H1 (cell line): ENCODE data around the gene APOL1. TPM values are rescaled to one million over a fixed set of nuclear protein-coding genes. Genes with fewer than 3 reads are reported as not detected.

Experiments
- CTCF ChIA-PET: fragments of 300-600 bp; sonication (Branson Sonifier 250); formaldehyde crosslinking; loops from one replicate; lab custom pipeline; 2021; ENCODE audit not compliant: partially characterized antibody; lab: Charles Lee
- POLR2A ChIA-PET: fragments of 300-600 bp; sonication (Branson Sonifier 250); formaldehyde crosslinking; loops from one replicate; lab custom pipeline; 2021; ENCODE audit warnings: inconsistent platforms; ENCODE audit not compliant: partially characterized antibody; lab: Charles Lee
- DNase-seq, 2 experiments: peaks; one replicate each; pipeline versions ENCODE4 v3.0.0 to v3.0.0-alpha.2; 2010 to 2022; ENCODE audit warnings: low spot score in 2 of 2, low read depth in 1 of 2, mixed read lengths in 1 of 2
- FAIRE-seq: peaks from 2 replicates; lab custom pipeline; 2011; peaks lifted over from hg19 to GRCh38; lab: Jason Lieb, UNC
- H2AFZ ChIP-seq: 2 replicates; pipeline ENCODE4 v1.8.1; 2012; ENCODE audit warnings: low read length, inconsistent platforms
- H2AK5ac ChIP-seq: 2 replicates; pipeline ENCODE4 v1.6.1; 2013; ENCODE audit warnings: low read depth, low read length
- H2BK120ac ChIP-seq: replicated peaks from 2 replicates; pipeline ENCODE3; 2013; ENCODE audit warnings: low read depth, low read length, inconsistent platforms
- H2BK12ac ChIP-seq: 2 replicates; pipeline ENCODE4 v1.6.1; 2013; ENCODE audit warnings: low read depth, low read length
- H2BK15ac ChIP-seq: 2 replicates; pipeline ENCODE4 v1.6.1; 2013; ENCODE audit warnings: low read length
- H2BK20ac ChIP-seq: 2 replicates; pipeline ENCODE4 v1.6.1; 2013; ENCODE audit warnings: low read length
- H2BK5ac ChIP-seq: 2 replicates; pipeline ENCODE4 v1.6.1; 2013; ENCODE audit warnings: low read depth, low read length
- H3K14ac ChIP-seq: 2 replicates; pipeline ENCODE4 v1.6.1; 2013; ENCODE audit warnings: inconsistent platforms; ENCODE audit not compliant: insufficient read length
- H3K18ac ChIP-seq: 2 replicates; pipeline ENCODE4 v1.6.1; 2013; ENCODE audit warnings: low read length; ENCODE audit errors: extremely low read depth
- H3K23ac ChIP-seq: 2 replicates; pipeline ENCODE4 v1.6.1; 2013; ENCODE audit warnings: inconsistent platforms; ENCODE audit not compliant: insufficient read length
- H3K23me2 ChIP-seq: 2 replicates; pipeline ENCODE4 v1.6.1; 2013; ENCODE audit warnings: low read depth, low read length
- H3K27ac ChIP-seq: 2 replicates; pipeline ENCODE4 v1.6.1; 2011; ENCODE audit warnings: low read depth, low read length, inconsistent platforms
- H3K27me3 ChIP-seq, 4 experiments: replicated peaks in 1 of 4; 1 replicate in 1 of 4; 2 replicates in 3 of 4; pipeline versions ENCODE4 v1.6.1 to v1.8.1; 2011 to 2013; ENCODE audit warnings: low read length in 3 of 4, mild to moderate bottlenecking in 3 of 4, inconsistent platforms in 2 of 4, mixed read lengths in 2 of 4, moderate library complexity in 1 of 4; ENCODE audit not compliant: control insufficient read depth in 3 of 4, insufficient read depth in 3 of 4; ENCODE audit errors: extremely low read depth in 1 of 4
- H3K36me3 ChIP-seq, 4 experiments: 2 replicates each; pipeline versions ENCODE4 v1.6.1 to v1.8.1; 2011 to 2013; ENCODE audit warnings: mild to moderate bottlenecking in 4 of 4, low read length in 3 of 4, moderate library complexity in 2 of 4, control low read depth in 1 of 4, inconsistent platforms in 1 of 4; ENCODE audit not compliant: insufficient read depth in 4 of 4, control insufficient read depth in 2 of 4
- H3K4ac ChIP-seq: replicated peaks from 2 replicates; pipeline ENCODE3; 2013; ENCODE audit warnings: low read length, low read depth, mixed read lengths, inconsistent platforms; ENCODE audit not compliant: insufficient read length
- H3K4me1 ChIP-seq, 4 experiments: replicated peaks in 1 of 4; 1 replicate in 1 of 4; 2 replicates in 3 of 4; pipeline versions ENCODE4 v1.6.1 to v1.8.1; 2011 to 2013; ENCODE audit warnings: low read length in 3 of 4, inconsistent platforms in 2 of 4, mixed read lengths in 1 of 4; ENCODE audit not compliant: insufficient read depth in 4 of 4, control insufficient read depth in 3 of 4
- H3K4me2 ChIP-seq, 2 experiments: 2 replicates each; pipeline versions ENCODE4 v1.6.1 to v1.8.1; 2011 to 2013; ENCODE audit warnings: low read depth in 2 of 2, low read length in 2 of 2, control low read depth in 1 of 2, inconsistent platforms in 1 of 2, mild to moderate bottlenecking in 1 of 2; ENCODE audit not compliant: insufficient read depth in 1 of 2
- H3K4me3 ChIP-seq, 4 experiments: fragments of 200-600, 300-600 bp in 1 of 4; sonication (generic), shearing (Covaris generic), sonication (Bioruptor Twin) in 1 of 4; 2 replicates each; pipeline versions ENCODE4 v1.5.1 to v1.8.1; 2011 to 2016; ENCODE audit warnings: low read length in 4 of 4, low read depth in 3 of 4, control low read depth in 2 of 4, inconsistent platforms in 2 of 4, mild to moderate bottlenecking in 2 of 4, mixed read lengths in 1 of 4, moderate library complexity in 1 of 4; ENCODE audit not compliant: insufficient read depth in 2 of 4; ENCODE audit errors: extremely low read depth in 1 of 4
- H3K56ac ChIP-seq: replicated peaks from 2 replicates; pipeline ENCODE3; 2013; ENCODE audit warnings: low read depth, mild to moderate bottlenecking, mixed read lengths, low read length, inconsistent platforms; ENCODE audit not compliant: insufficient read length
- H3K79me1 ChIP-seq: 2 replicates; pipeline ENCODE4 v1.6.1; 2013; ENCODE audit warnings: low read depth, low read length, control low read depth
- H3K79me2 ChIP-seq, 2 experiments: 2 replicates each; pipeline versions ENCODE4 v1.6.1 to v1.8.1; 2012 to 2013; ENCODE audit warnings: low read length in 2 of 2, mild to moderate bottlenecking in 2 of 2, inconsistent platforms in 1 of 2; ENCODE audit not compliant: insufficient read depth in 2 of 2, control insufficient read depth in 1 of 2
- H3K9ac ChIP-seq, 4 experiments: replicated peaks in 1 of 4; 1 replicate in 1 of 4; 2 replicates in 3 of 4; pipeline versions ENCODE4 v1.6.1 to v1.8.1; 2011 to 2013; ENCODE audit warnings: low read depth in 3 of 4, low read length in 3 of 4, control low read depth in 2 of 4, mild to moderate bottlenecking in 2 of 4, moderate library complexity in 2 of 4, inconsistent platforms in 1 of 4; ENCODE audit errors: extremely low read depth in 1 of 4
- H3K9me3 ChIP-seq, 2 experiments: 2 replicates each; pipeline versions ENCODE4 v1.6.1 to v1.8.1; 2012 to 2013; ENCODE audit warnings: mild to moderate bottlenecking in 2 of 2, moderate library complexity in 2 of 2, control low read depth in 1 of 2, inconsistent platforms in 1 of 2, low read depth in 1 of 2, low read length in 1 of 2, mixed read lengths in 1 of 2; ENCODE audit not compliant: insufficient read depth in 2 of 2
- H4K20me1 ChIP-seq, 2 experiments: replicated peaks in 1 of 2; 2 replicates each; pipeline versions ENCODE3 to v1.8.1; 2011 to 2013; ENCODE audit warnings: inconsistent platforms in 2 of 2, low read length in 2 of 2, mild to moderate bottlenecking in 1 of 2; ENCODE audit not compliant: insufficient read depth in 2 of 2, control insufficient read depth in 1 of 2
- H4K5ac ChIP-seq: 2 replicates; pipeline ENCODE4 v1.6.1; 2013; ENCODE audit warnings: low read length, low read depth, mixed read lengths, inconsistent platforms; ENCODE audit not compliant: insufficient read length
- H4K8ac ChIP-seq: 2 replicates; pipeline ENCODE4 v1.8.0; 2013; ENCODE audit warnings: mild to moderate bottlenecking, moderate library complexity, low read length, inconsistent platforms; ENCODE audit not compliant: insufficient read depth; ENCODE audit errors: extremely low read depth
- H4K91ac ChIP-seq: replicated peaks from 2 replicates; pipeline ENCODE3; 2013; ENCODE audit warnings: low read length, mixed read lengths, inconsistent platforms; ENCODE audit not compliant: insufficient read length
- ATF3 ChIP-seq: IDR thresholded peaks from 2 replicates; pipeline ENCODE4 v1.6.1; 2011; ENCODE audit warnings: low read depth, mild to moderate bottlenecking, low read length; ENCODE audit not compliant: insufficient read depth
- CTCF ChIP-seq, 3 experiments: IDR thresholded peaks; 1 replicate in 2 of 3; 2 replicates in 1 of 3; pipeline versions ENCODE4 v1.5.1 to v1.6.1; 2011; ENCODE audit warnings: low read length in 3 of 3, mild to moderate bottlenecking in 3 of 3, inconsistent platforms in 2 of 3, low read depth in 1 of 3, moderate library complexity in 1 of 3; ENCODE audit not compliant: insufficient read depth in 1 of 3; ENCODE audit errors: control extremely low read depth in 1 of 3
- EZH2 ChIP-seq: fragments of 200-600 bp; sonication (generic); IDR thresholded peaks from 2 replicates; pipeline ENCODE4 v1.7.1; 2012; ENCODE audit warnings: low read depth, mild to moderate bottlenecking, moderate library complexity, low read length, inconsistent platforms; ENCODE audit not compliant: severe bottlenecking
- GABPA ChIP-seq: IDR thresholded peaks from 2 replicates; pipeline ENCODE4 v1.6.1; 2011; ENCODE audit warnings: mild to moderate bottlenecking, low read length, moderate library complexity, borderline replicate concordance; ENCODE audit not compliant: insufficient read depth
- NRF1 ChIP-seq: IDR thresholded peaks from 2 replicates; pipeline ENCODE4 v1.6.1; 2011; ENCODE audit warnings: mild to moderate bottlenecking, low read depth, low read length, improper control_type of control experiment
- RXRA ChIP-seq: IDR thresholded peaks from 2 replicates; pipeline ENCODE4 v1.6.1; 2011; ENCODE audit warnings: low read depth, mild to moderate bottlenecking, low read length, moderate library complexity; ENCODE audit not compliant: insufficient read depth
- SRF ChIP-seq: IDR thresholded peaks from 2 replicates; pipeline ENCODE4 v1.6.1; 2011; ENCODE audit warnings: mild to moderate bottlenecking, low read depth, low read length, moderate library complexity
- TAF7 ChIP-seq: optimal IDR thresholded peaks from 2 replicates; pipeline ENCODE3; 2011; ENCODE audit warnings: low read depth, mild to moderate bottlenecking, inconsistent platforms, low read length, moderate library complexity, borderline replicate concordance
- TCF12 ChIP-seq: IDR thresholded peaks from 2 replicates; pipeline ENCODE4 v1.6.1; 2011; ENCODE audit warnings: low read depth, mild to moderate bottlenecking, low read length
- WGBS, 2 experiments: shearing (Covaris generic) in 1 of 2; methylation state at CpG; one replicate each; pipeline versions ENCODE4 v1.1.6 to v1.1.7; 2013 to 2015; ENCODE audit warnings: low lambda C conversion rate in 2 of 2, mixed read lengths in 2 of 2, inconsistent platforms in 1 of 2, low coverage in 1 of 2, missing lambda C conversion rate in 1 of 2; ENCODE audit not compliant: insufficient replicate concordance in 2 of 2, insufficient coverage in 1 of 2, insufficient read length in 1 of 2; ENCODE audit errors: extremely low coverage in 1 of 2, missing lambda C conversion rate in 1 of 2; 5-methylcytosine and 5-hydroxymethylcytosine counted together
- polyA plus RNA-seq, 7 experiments: library from polyadenylated mRNA; depleted of rRNA in 3 of 7; stranded (reverse) in 5 of 7; unstranded in 2 of 7; fragments of >200 nt in 5 of 7; fragments of 200-250 nt in 2 of 7; gene quantifications; 1 replicate in 5 of 7; 2 replicates in 1 of 7; 4 replicates in 1 of 7; pipeline versions ENCODE4 v1.2.1 to v1.2.3, GENCODE V29; 2011 to 2013; ENCODE audit warnings: missing spikeins in 2 of 7, mixed read lengths in 2 of 7
- total RNA-seq: library from RNA; stranded (reverse); fragmentation: NEBNext Ultra II Directional; extraction: Animal tissue kit (Norgen Biotek cat#: 25700); gene quantifications from 2 replicates; pipeline ENCODE4 v1.2.1, GENCODE V29; 2021
- TF ChIP-seq, protein P1 (sequence below): IDR thresholded peaks from 2 replicates; pipeline ENCODE4 v1.6.1; 2012; ENCODE audit warnings: inconsistent platforms

Gene APOL1
- total and polyA plus RNA-seq, 2 of the 8 experiments (the other 6 are each of a cell fraction or from before 2014, with no cell fraction given), result not detected

DNA sequence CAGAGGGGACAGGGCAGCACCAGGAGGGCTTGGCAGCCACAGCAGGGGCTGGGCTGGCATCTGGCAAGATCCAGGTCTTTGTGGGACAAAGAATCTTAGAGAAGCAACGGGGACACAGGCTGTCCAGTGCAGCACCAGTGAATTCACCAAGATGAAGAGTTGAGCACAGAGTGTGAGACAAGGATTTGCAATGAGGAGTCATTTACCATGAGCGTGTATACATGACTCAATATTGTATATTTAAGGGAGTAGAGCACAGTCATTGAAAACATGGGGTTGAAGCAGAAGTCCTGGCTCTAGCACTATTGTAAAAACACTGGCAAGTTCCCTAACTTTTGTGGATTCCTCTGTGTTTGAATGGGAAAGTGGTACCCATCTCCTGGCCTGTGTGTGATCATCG lies 3.5 kb downstream of the APOL1 start:
- Histone ChIP-seq H3K27me3 (no peaks in the 10 kb centered on the region; a peak in 1 of 7 replicates), H3K14ac (no peak overlapping the region), H2AFZ (no peak overlapping the region), H3K9ac (no peak overlapping the region), H2BK15ac (no peak overlapping the region), H2BK5ac (no peak overlapping the region), H3K4me3 (no peak overlapping the region), H3K23me2 (no peaks in the 10 kb centered on the region), H4K91ac (no peak overlapping the region), H4K8ac (no peak overlapping the region), H2BK120ac (no peak overlapping the region), H2AK5ac (no peak overlapping the region), H3K36me3 (no peaks in the 10 kb centered on the region), H3K79me1 (no peaks in the 10 kb centered on the region), H3K4me1 (peaks cover 7 to 15% (median 10%) of the 10 kb centered on the region in 4 experiments), H3K18ac (no peak overlapping the region), H3K4ac (no peak overlapping the region), H3K9me3 (no peaks in the 10 kb centered on the region), H4K5ac (no peak overlapping the region), H3K23ac (no peak overlapping the region), H3K27ac (no peak overlapping the region), H2BK12ac (no peak overlapping the region), H3K79me2 (no peaks in the 10 kb centered on the region), H3K56ac (no peak overlapping the region), H3K4me2 (no peak overlapping the region), H2BK20ac (no peak overlapping the region), H4K20me1 (no peaks in the 10 kb centered on the region)
- FAIRE-seq (no peak), DNase-seq (no peak)
- POLR2A ChIA-PET, result no interaction called here
- CTCF ChIA-PET, result interaction anchor here (0.9 to 1.5 kb wide), 2 partner anchors 21 to 112 kb away, joined by 4 to 5 read pairs; no protein-coding TSS in a partner anchor
- TF ChIP-seq SRF (no peak), EZH2 (no peak), ATF3 (no peak), TAF7 (no peak), CTCF (IDR thresholded peaks at IDR 0.05; ENCODE audit: control extremely low read depth in 1 of 3, insufficient read depth in 1 of 3, low read depth in 1 of 3, low read length in 3 of 3) (no peak), TCF12 (no peak), RXRA (no peak), GABPA (no peak), NRF1 (no peak)
- TF ChIP-seq, protein P1, sequence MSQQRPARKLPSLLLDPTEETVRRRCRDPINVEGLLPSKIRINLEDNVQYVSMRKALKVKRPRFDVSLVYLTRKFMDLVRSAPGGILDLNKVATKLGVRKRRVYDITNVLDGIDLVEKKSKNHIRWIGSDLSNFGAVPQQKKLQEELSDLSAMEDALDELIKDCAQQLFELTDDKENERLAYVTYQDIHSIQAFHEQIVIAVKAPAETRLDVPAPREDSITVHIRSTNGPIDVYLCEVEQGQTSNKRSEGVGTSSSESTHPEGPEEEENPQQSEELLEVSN, result no peak
- 84% methylated on average over 3 of the region's 3 CpGs; no CpG with 5 or more reads in 1 of the 2 experiments for WGBS, 2 experiments
